GM18505 (cell line): ENCODE measurements around the gene TBC1D22A.

Experiments
- ATAC-seq: cut with Tn5 transposase; IDR thresholded peaks from one replicate; pipeline ENCODE4 v1.9.1; 2021; ENCODE audit not compliant: unreplicated experiment
- POLR2A ChIP-seq: IDR thresholded peaks from 4 replicates; pipeline ENCODE4 v1.6.1; 2011; ENCODE audit warnings: borderline replicate concordance; ENCODE audit not compliant: insufficient read depth, insufficient read length; ENCODE audit errors: extremely low read depth

Gene TBC1D22A

GRCh38 chr22:47203554-47203991 lies 441.1 kb downstream of the TBC1D22A start:
- TF ChIP-seq POLR2A, result no peak
- no peak for ATAC-seq

DNA sequence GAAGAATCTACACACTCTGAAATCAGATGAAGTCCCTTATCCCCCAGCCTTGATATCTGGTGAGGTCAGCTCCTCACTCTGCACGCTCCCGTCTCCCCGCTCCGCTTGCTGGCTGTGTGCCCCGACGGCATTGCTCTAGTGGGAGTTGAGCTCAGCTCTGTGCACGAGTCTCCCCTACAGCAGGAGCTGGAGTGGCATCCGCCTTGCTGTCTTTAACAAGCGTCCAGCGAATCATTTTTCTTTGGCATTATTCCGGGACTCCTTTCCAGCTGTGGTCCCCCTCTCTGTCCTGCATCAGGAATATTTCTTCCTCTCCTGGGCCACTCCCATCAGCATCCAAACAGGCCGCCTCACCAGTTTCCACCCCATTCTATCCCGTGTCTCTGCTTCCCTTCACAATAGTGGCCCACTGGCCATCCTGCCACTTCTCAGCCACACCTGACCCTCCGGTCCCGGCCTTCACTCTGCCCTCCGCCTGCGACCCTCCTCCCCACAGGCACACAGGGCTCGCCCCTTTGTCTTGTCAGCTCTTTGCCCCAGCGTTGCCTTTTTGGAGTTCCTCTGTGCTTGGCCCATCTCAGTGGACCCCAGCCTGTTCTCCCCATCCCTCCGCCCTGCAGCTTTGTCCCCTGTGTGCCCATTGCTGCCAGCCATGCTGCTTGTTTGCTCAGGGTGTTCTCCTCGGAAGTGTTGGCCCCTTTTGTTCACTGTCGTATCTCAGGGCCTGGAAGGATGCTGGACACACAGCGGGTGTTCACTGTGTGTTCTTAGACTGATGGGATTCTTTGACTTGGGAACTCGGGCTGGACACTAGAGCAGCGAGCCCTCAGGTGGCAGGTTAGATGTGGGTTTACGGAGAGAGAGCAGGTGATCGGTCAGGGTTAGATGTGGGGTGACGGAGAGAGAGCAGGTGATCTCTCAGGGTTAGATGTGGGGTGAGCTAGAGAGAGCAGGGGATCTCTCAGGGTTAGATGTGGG lies 441.8 kb downstream of the TBC1D22A start:
- no peak for TF ChIP-seq POLR2A
- no peak for ATAC-seq

DNA sequence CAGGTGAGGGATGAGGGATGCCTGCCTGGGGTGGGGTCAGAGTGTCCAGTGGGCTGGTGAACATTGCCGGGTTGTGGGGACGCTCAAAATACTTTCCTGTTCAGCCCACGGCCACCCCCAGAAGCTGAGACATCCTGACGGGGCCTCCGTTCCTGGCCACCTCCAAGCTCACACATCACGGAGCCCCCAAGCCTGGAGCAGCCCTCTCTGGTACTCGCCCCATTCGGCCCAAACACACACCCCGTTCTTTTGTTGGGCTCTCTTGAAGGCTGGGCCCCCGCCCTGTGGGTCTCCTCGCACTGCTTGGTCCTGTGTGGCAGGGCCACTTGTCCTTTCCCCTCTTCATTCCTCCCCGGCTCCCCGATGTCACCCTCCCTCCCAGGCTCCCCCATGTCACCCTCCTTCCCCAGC lies 442.6 kb downstream of the TBC1D22A start:
- no peak for TF ChIP-seq POLR2A
- no peak for ATAC-seq

DNA sequence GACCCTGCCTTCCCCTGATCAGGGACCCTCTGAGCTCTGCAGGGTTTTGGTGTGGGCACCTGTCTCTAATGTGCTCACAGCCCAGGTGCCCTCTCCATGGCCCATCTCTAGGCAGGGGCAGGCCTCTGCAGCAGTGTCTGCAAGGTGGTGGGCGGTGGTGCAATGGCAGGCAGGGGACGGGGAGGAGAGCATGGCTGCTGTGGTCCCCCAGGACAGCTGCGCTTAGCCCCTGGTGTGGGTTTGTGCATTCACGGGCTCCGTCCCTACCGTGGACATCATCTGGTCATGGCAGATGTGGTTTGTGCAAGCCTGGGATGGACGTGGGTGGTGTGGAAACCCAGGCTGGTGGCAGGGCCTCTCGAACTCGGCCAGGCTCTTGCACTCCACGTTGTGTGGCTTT lies 443.1 kb downstream of the TBC1D22A start:
- no peak for TF ChIP-seq POLR2A
- no peak for ATAC-seq

DNA sequence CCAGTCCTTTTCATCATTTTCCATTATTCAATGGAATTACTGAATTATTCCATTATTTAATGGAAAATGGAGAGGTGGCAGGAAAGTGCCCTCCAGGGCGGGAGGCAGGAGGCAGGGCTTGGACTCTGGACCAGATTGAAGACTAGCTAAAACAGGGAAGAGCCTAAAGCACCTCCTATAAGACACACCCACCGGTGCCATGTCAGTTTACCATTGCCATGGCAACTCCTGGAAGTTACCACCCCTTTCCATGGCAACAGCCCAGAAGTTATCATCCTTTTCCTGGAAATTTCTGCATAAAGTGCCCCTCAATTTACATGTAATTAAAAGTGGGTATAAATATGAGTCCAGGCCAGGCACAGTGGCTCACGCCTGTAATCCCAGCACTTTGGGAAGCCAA lies 443.7 kb downstream of the TBC1D22A start:
- TF ChIP-seq POLR2A, result no peak
- ATAC-seq, result no peak

DNA sequence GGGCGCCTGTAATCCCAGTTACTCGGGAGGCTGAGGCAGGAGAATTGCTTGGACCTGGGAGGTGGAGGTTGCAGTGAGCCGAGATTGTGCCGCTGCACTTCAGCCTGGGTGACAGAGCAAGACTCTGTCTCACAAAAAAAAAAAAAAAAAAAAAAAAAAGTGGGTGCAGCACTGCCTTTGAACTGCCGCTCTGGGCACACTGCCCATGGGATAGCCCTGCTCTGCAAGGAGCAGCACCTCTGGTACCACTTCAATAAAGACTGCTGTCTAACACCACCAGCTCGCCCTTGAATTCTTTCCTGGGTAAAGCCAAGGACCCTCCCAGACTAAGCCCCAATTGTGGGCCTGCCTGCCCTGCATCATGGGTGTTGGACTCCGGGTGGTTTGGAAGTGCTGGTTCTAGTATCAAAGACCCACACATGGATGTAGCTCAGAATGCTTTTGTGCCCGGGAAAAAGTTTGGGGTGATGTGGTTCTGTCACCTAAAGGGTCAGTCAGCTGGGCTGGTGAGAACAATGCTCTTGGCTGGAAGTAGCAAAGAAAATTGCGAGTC lies 444.3 kb downstream of the TBC1D22A start:
- no peak for TF ChIP-seq POLR2A
- ATAC-seq, result no peak

- no peak for TF ChIP-seq POLR2A
- no peak for ATAC-seq
Observed at GRCh38 chr22:47207387-47207786, 444.9 kb downstream of the TBC1D22A start.

- no peak for ATAC-seq
- no peak for TF ChIP-seq POLR2A
Observed at GRCh38 chr22:47207846-47208554, 445.6 kb downstream of the TBC1D22A start.

GRCh38 chr22:47208630-47209029 lies 446.2 kb downstream of the TBC1D22A start:
- ATAC-seq, result no peak
- TF ChIP-seq POLR2A, result no peak

- no peak for TF ChIP-seq POLR2A
- ATAC-seq, result no peak
Observed at GRCh38 chr22:47209040-47209514, 446.6 kb downstream of the TBC1D22A start.

DNA sequence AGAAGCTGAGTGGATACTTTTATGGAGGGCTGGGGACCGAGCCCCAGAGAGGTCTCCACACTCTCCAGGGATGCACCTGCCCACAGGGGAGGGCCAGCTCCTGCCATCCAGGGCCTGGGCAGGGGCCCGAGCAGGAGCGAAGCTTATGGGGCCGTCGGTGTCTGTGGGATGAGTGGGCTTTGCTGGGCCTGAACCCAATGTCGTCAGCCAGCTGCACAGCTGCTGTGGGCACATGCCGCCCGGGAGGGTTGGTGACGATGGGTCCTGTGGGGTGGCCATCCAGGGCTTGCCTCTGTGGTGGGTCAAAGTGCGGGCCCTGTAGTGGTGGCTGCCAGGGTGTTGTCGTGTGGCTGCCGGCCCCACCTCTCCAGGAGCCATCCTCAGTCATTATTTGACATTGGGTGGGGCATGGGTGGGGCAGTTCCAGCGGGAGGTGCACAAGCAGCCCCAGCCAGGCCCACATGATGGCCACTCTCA lies 447.1 kb downstream of the TBC1D22A start:
- ATAC-seq, result no peak
- TF ChIP-seq POLR2A, result no peak

DNA sequence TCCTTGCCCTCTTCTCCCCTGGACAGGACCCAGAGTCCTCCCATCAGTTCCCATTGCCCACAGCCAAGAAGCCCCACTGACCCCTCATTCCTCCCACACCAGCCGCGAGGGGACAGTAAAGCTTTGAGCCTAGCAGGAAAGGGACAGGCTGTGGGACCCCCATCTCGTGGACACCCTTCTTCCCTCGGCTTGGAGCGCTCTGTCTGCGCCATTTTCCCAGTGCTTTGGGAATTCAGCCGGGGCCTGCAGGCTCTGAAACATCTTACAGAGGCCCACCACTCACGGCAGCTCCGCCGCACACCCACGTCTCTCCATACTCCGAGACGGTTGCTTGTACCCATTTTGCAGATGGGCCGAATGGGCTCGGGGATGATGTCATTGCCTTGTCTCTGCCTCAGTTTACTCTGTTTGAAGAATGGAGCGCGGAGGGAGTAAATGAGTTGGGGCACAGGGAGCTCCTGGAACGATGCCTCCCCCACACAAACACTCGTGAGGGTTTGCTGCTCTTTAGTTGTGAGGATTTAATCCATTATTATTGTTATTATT lies 447.7 kb downstream of the TBC1D22A start:
- TF ChIP-seq POLR2A, result no peak
- ATAC-seq, result no peak

DNA sequence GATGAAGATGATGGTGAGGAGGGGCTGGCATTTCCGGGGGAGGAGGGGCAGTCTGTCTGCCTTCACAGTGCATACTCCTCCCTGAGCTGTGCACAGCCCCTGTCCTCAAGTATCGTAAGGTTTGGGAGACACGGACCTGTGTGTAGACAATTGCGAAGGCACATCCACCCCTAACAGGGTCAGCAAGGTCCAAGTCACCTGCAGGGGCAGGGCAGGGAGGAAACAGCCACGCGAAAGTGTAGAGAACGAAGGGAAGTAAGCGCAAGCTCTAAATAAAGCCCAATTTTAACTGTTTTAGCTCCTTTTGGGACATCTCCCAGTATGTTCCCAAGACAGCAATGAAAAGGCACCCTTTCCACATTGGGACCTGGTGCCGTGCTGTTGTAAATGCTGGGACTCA lies 448.2 kb downstream of the TBC1D22A start:
- no peak for TF ChIP-seq POLR2A
- no peak for ATAC-seq
